ENCODE data around the gene ASB7. TPM values are rescaled to one million over a fixed set of nuclear protein-coding genes. Genes with fewer than 3 reads are reported as not detected.

ASB7 gene
- total and polyA plus RNA-seq, 12 donors, result 2.9 to 7.0 (median 5.8) TPM

GRCh38 chr15:100627789-100628395, 25.5 kb downstream of the ASB7 start:
- Histone ChIP-seq H3K27ac (no peak overlapping the region), H3K9me3 (no peaks in the 10 kb centered on the region), H3K4me3 (no peak overlapping the region), H3K27me3 (no peaks in the 10 kb centered on the region), H3K4me1 (peaks cover 0 to 12% (median 0%) of the 10 kb centered on the region in 9 donors), H3K36me3 (peaks cover 0 to 39% (median 12%) of the 10 kb centered on the region in 9 donors)
- peak in 7 of 8 donors; percentile 41 to 81 (median 78) for ATAC-seq
- intact Hi-C loops (cut with DNase I), result loop anchor here (1.0 to 10.0 kb wide), 10 partner anchors 243 to 637 kb away; partner anchors contain the start of gene CHSY1 (in 2 of the 10)
- TF ChIP-seq CTCF (IDR thresholded peaks at IDR 0.05), result peak; percentile 69 to 89 (median 86)
- peak in 1 of 2 donors; percentile 44 for DNase-seq
- 33 to 37% methylated on average over 6 of the region's 6 CpGs for WGBS, 2 donors

- intact Hi-C loops (cut with DNase I), result loop anchor here (1.0 to 10.0 kb wide), 9 partner anchors 242 to 636 kb away; partner anchors contain the start of gene CHSY1 (in 2 of the 10)
- no peak for TF ChIP-seq CTCF (IDR thresholded peaks at IDR 0.05)
- Histone ChIP-seq H3K27ac (no peak overlapping the region), H3K27me3 (no peaks in the 10 kb centered on the region), H3K9me3 (no peaks in the 10 kb centered on the region), H3K4me1 (peaks cover 0 to 8% (median 0%) of the 10 kb centered on the region in 9 donors), H3K4me3 (no peak overlapping the region), H3K36me3 (peaks cover 0 to 40% (median 12%) of the 10 kb centered on the region in 9 donors)
- ATAC-seq (no peak), DNase-seq (no peak)
- 71 to 79% methylated on average over 3 of the region's 3 CpGs for WGBS, 2 donors
Measured at GRCh38 chr15:100628746-100629145, 26.4 kb downstream of the ASB7 start.

GRCh38 chr15:100631831-100632230, 29.4 kb downstream of the ASB7 start:
- Histone ChIP-seq H3K27ac (no peak overlapping the region), H3K36me3 (peaks cover 0 to 47% (median 12%) of the 10 kb centered on the region in 9 donors), H3K9me3 (no peaks in the 10 kb centered on the region), H3K4me1 (peaks cover 0 to 8% (median 0%) of the 10 kb centered on the region in 9 donors), H3K27me3 (no peaks in the 10 kb centered on the region), H3K4me3 (no peak overlapping the region)
- TF ChIP-seq CTCF (IDR thresholded peaks at IDR 0.05), result no peak
- no peak for ATAC-seq
- intact Hi-C loops (cut with DNase I), result loop anchor here in 5 of 10 donors (2.0 to 10.0 kb wide), 3 partner anchors 63 to 375 kb away; no protein-coding TSS in a partner anchor
- DNase-seq, result no peak
- 81 to 90% methylated on average over 10 of the region's 10 CpGs for WGBS, 2 donors

GRCh38 chr15:100633763-100634075, 31.3 kb downstream of the ASB7 start:
- ATAC-seq (no peak), DNase-seq (no peak)
- no peak for TF ChIP-seq CTCF (IDR thresholded peaks at IDR 0.05)
- H3K4me1 ChIP-seq, result peaks cover 0 to 8% (median 0%) of the 10 kb centered on the region in 9 donors
- no peaks in the 10 kb centered on the region for H3K27me3 ChIP-seq
- H3K9me3 ChIP-seq, result no peaks in the 10 kb centered on the region
- 95 to 96% methylated on average over 1 of the region's 1 CpG for WGBS, 2 donors
- no peak overlapping the region for H3K27ac ChIP-seq
- no peak overlapping the region for H3K4me3 ChIP-seq
- intact Hi-C loops (cut with DNase I), result loop anchor here in 3 of 10 donors (2.0 to 10.0 kb wide), 3 partner anchors 61 to 374 kb away; no protein-coding TSS in a partner anchor
- peaks cover 0 to 47% (median 12%) of the 10 kb centered on the region in 9 donors for H3K36me3 ChIP-seq
